ENCODE results near the gene TCF19. TPM values are rescaled to one million over a fixed set of nuclear protein-coding genes. Genes with fewer than 3 reads are reported as not detected.

Gene TCF19
- polyA plus RNA-seq, 1 donor from 2014 or later, result 3.6 TPM

DNA sequence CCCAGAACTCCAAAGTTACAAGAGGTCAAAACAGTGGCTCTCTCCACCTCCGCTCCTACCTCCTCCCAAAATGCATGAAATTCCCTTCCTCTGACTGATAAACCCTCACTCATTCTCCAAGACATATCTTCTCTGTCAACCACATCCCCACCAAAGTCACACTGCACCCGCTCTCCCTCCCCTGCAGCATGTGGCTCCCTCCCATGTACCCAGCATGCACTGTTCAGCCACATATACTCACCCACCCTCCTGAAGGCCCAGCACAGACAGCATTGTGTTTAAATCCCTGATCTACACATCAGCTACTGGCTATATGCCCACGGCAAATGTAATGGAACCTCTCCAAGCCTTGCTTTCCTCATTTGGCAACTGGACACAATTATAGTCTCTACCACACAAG, 17.6 kb downstream of the TCF19 start:
- TF ChIP-seq MXI1 (conservative IDR thresholded peaks at IDR 0.05; ENCODE audit: poor library complexity, severe bottlenecking) (no peak), EZH2 (IDR thresholded peaks at IDR 0.05; ENCODE audit: borderline replicate concordance, insufficient read depth, low read length, poor library complexity, severe bottlenecking) (no peak), EP300 (conservative IDR thresholded peaks at IDR 0.05; ENCODE audit: poor library complexity, severe bottlenecking) (no peak), POLR2AphosphoS5 (IDR thresholded peaks at IDR 0.05) (no peak)
- H3K9me2 ChIP-seq (ENCODE audit: insufficient read depth, low read length), result no peaks in the 10 kb centered on the region
- no peaks in the 10 kb centered on the region for H3K9me3 ChIP-seq (ENCODE audit: low read length)
- H3K79me2 ChIP-seq (replicated peaks; ENCODE audit: insufficient read depth, low read length), result no peaks in the 10 kb centered on the region
- H3K9ac ChIP-seq (ENCODE audit: low read length), result no peak overlapping the region
- H2AFZ ChIP-seq (ENCODE audit: low read depth, low read length), result no peak overlapping the region
- H3K36me3 ChIP-seq (ENCODE audit: insufficient read depth, low read length), result no peaks in the 10 kb centered on the region
- no peak overlapping the region for H3K27ac ChIP-seq (ENCODE audit: low read length)
- H3K4me2 ChIP-seq (ENCODE audit: low read length), result no peak overlapping the region
- no peaks in the 10 kb centered on the region for H3F3A ChIP-seq (ENCODE audit: insufficient read depth, low read length, poor library complexity, severe bottlenecking)
- H4K20me1 ChIP-seq (ENCODE audit: insufficient read depth), result no peaks in the 10 kb centered on the region
- no peak overlapping the region for H3K4me3 ChIP-seq (ENCODE audit: low read length)
- H3K27me3 ChIP-seq (ENCODE audit: insufficient read depth, low read depth, low read length), result no peaks in the 10 kb centered on the region

DNA sequence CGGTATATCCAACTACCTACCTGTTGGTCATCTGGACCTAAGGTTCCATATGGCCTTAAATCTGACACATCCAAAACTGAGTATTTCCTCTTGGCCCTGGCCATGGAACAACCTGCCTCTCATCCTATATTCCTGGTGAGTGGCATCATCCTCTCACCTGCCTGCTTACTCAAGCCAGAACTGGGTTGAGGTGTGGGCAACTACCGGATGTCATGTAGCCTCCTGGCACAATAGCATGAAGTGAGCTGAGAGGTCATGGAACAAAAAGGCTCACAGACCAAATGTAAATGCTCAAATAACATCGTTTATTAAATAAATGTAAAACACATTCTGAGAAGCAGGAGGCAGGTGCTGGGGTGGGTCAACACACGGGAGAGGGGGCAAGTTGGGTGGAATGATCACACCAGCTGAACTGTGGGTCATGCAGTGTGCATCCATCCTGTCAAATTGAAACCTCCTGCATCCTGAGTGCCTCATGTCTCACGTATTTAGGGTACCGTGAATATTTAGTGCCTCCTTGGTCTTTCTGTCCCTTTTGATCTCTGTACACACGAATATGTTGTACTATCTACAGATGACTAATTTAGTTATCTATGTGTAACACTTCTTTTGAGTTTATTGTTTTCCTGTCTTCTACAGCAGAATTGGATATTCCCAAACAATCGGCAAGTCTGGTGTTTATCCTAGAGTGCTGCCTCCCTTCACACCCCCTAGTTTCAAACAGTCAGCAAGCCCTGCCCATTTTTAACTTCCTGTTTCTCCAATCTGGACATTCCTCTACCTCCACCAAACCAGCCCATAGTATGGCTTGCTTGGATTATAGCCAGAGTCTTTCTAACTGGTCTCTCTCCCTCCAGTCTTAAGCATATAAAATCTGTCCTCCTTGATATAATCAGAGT, 20.0 kb downstream of the TCF19 start:
- H3K9ac ChIP-seq (ENCODE audit: low read length), result no peak overlapping the region
- no peak overlapping the region for H3K4me2 ChIP-seq (ENCODE audit: low read length)
- no peaks in the 10 kb centered on the region for H3K79me2 ChIP-seq (replicated peaks; ENCODE audit: insufficient read depth, low read length)
- no peaks in the 10 kb centered on the region for H4K20me1 ChIP-seq (ENCODE audit: insufficient read depth)
- TF ChIP-seq, protein P1, sequence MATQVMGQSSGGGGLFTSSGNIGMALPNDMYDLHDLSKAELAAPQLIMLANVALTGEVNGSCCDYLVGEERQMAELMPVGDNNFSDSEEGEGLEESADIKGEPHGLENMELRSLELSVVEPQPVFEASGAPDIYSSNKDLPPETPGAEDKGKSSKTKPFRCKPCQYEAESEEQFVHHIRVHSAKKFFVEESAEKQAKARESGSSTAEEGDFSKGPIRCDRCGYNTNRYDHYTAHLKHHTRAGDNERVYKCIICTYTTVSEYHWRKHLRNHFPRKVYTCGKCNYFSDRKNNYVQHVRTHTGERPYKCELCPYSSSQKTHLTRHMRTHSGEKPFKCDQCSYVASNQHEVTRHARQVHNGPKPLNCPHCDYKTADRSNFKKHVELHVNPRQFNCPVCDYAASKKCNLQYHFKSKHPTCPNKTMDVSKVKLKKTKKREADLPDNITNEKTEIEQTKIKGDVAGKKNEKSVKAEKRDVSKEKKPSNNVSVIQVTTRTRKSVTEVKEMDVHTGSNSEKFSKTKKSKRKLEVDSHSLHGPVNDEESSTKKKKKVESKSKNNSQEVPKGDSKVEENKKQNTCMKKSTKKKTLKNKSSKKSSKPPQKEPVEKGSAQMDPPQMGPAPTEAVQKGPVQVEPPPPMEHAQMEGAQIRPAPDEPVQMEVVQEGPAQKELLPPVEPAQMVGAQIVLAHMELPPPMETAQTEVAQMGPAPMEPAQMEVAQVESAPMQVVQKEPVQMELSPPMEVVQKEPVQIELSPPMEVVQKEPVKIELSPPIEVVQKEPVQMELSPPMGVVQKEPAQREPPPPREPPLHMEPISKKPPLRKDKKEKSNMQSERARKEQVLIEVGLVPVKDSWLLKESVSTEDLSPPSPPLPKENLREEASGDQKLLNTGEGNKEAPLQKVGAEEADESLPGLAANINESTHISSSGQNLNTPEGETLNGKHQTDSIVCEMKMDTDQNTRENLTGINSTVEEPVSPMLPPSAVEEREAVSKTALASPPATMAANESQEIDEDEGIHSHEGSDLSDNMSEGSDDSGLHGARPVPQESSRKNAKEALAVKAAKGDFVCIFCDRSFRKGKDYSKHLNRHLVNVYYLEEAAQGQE (IDR thresholded peaks at IDR 0.05; ENCODE audit: borderline replicate concordance), result no peak
- no peak for TF ChIP-seq POLR2AphosphoS5 (IDR thresholded peaks at IDR 0.05)
- TF ChIP-seq MXI1 (conservative IDR thresholded peaks at IDR 0.05; ENCODE audit: poor library complexity, severe bottlenecking), result no peak
- no peak for TF ChIP-seq RAD21 (conservative IDR thresholded peaks at IDR 0.05)
- TF ChIP-seq EZH2 (IDR thresholded peaks at IDR 0.05; ENCODE audit: borderline replicate concordance, insufficient read depth, low read length, poor library complexity, severe bottlenecking), result no peak
- no peak for TF ChIP-seq TAF1 (IDR thresholded peaks at IDR 0.05; ENCODE audit: low read depth)
- no peaks in the 10 kb centered on the region for H3K9me3 ChIP-seq (ENCODE audit: low read length)
- no peaks in the 10 kb centered on the region for H3F3A ChIP-seq (ENCODE audit: insufficient read depth, low read length, poor library complexity, severe bottlenecking)
- no peaks in the 10 kb centered on the region for H3K9me2 ChIP-seq (ENCODE audit: insufficient read depth, low read length)
- no peak overlapping the region for H2AFZ ChIP-seq (ENCODE audit: low read depth, low read length)
- H3K4me3 ChIP-seq (ENCODE audit: low read length), result no peak overlapping the region
- no peaks in the 10 kb centered on the region for H3K27me3 ChIP-seq (ENCODE audit: insufficient read depth, low read depth, low read length)
- H3K27ac ChIP-seq (ENCODE audit: low read length), result no peak overlapping the region
- no peaks in the 10 kb centered on the region for H3K36me3 ChIP-seq (ENCODE audit: insufficient read depth, low read length)

- no peak overlapping the region for H3K27ac ChIP-seq (ENCODE audit: low read length)
- TF ChIP-seq EP300 (conservative IDR thresholded peaks at IDR 0.05; ENCODE audit: poor library complexity, severe bottlenecking) (no peak), MXI1 (conservative IDR thresholded peaks at IDR 0.05; ENCODE audit: poor library complexity, severe bottlenecking) (no peak), EZH2 (IDR thresholded peaks at IDR 0.05; ENCODE audit: borderline replicate concordance, insufficient read depth, low read length, poor library complexity, severe bottlenecking) (no peak), TAF1 (IDR thresholded peaks at IDR 0.05; ENCODE audit: low read depth) (no peak), RAD21 (conservative IDR thresholded peaks at IDR 0.05) (no peak), SMC3 (conservative IDR thresholded peaks at IDR 0.05; ENCODE audit: poor library complexity) (no peak), POLR2AphosphoS5 (IDR thresholded peaks at IDR 0.05) (no peak)
- TF ChIP-seq, protein P1 (IDR thresholded peaks at IDR 0.05; ENCODE audit: borderline replicate concordance), result no peak
- TF ChIP-seq, protein P2, sequence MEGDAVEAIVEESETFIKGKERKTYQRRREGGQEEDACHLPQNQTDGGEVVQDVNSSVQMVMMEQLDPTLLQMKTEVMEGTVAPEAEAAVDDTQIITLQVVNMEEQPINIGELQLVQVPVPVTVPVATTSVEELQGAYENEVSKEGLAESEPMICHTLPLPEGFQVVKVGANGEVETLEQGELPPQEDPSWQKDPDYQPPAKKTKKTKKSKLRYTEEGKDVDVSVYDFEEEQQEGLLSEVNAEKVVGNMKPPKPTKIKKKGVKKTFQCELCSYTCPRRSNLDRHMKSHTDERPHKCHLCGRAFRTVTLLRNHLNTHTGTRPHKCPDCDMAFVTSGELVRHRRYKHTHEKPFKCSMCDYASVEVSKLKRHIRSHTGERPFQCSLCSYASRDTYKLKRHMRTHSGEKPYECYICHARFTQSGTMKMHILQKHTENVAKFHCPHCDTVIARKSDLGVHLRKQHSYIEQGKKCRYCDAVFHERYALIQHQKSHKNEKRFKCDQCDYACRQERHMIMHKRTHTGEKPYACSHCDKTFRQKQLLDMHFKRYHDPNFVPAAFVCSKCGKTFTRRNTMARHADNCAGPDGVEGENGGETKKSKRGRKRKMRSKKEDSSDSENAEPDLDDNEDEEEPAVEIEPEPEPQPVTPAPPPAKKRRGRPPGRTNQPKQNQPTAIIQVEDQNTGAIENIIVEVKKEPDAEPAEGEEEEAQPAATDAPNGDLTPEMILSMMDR (IDR thresholded peaks at IDR 0.05; ENCODE audit: poor library complexity, severe bottlenecking), result no peak
- no peaks in the 10 kb centered on the region for H3K79me2 ChIP-seq (replicated peaks; ENCODE audit: insufficient read depth, low read length)
- H2AFZ ChIP-seq (ENCODE audit: low read depth, low read length), result no peak overlapping the region
- H3K36me3 ChIP-seq (ENCODE audit: insufficient read depth, low read length), result no peaks in the 10 kb centered on the region
- no peaks in the 10 kb centered on the region for H3K9me3 ChIP-seq (ENCODE audit: low read length)
- H3F3A ChIP-seq (ENCODE audit: insufficient read depth, low read length, poor library complexity, severe bottlenecking), result no peaks in the 10 kb centered on the region
- no peak overlapping the region for H3K4me3 ChIP-seq (ENCODE audit: low read length)
- no peaks in the 10 kb centered on the region for H3K9me2 ChIP-seq (ENCODE audit: insufficient read depth, low read length)
- H3K4me2 ChIP-seq (ENCODE audit: low read length), result no peak overlapping the region
- no peaks in the 10 kb centered on the region for H4K20me1 ChIP-seq (ENCODE audit: insufficient read depth)
- H3K9ac ChIP-seq (ENCODE audit: low read length), result no peak overlapping the region
- no peaks in the 10 kb centered on the region for H3K27me3 ChIP-seq (ENCODE audit: insufficient read depth, low read depth, low read length)
Measured at GRCh38 chr6:31179042-31179386, 20.6 kb downstream of the TCF19 start.
